Mesendoderm (in vitro differentiated cells): ENCODE data around the gene WDSUB1.

ENCODE experiments used
- DNase-seq: peaks from one replicate; pipeline ENCODE4 v3.0.0; 2013
- H2AK5ac ChIP-seq: 2 replicates; pipeline ENCODE4 v1.6.1; 2013; ENCODE audit warnings: low read length, inconsistent platforms
- H2BK120ac ChIP-seq: 2 replicates; pipeline ENCODE4 v1.6.1; 2013; ENCODE audit warnings: low read depth, mild to moderate bottlenecking, low read length, moderate library complexity, mixed read lengths
- H2BK15ac ChIP-seq: replicated peaks from 2 replicates; pipeline ENCODE4 v1.6.1; 2013; ENCODE audit warnings: low read depth, mild to moderate bottlenecking, moderate library complexity
- H2BK5ac ChIP-seq: 2 replicates; pipeline ENCODE4 v1.6.1; 2013; ENCODE audit warnings: low read length, inconsistent platforms
- H3K18ac ChIP-seq: 2 replicates; pipeline ENCODE4 v1.6.1; 2013; ENCODE audit warnings: mild to moderate bottlenecking, low read length, mixed read lengths
- H3K23ac ChIP-seq: one replicate; pipeline ENCODE4 v1.6.1; 2013; ENCODE audit warnings: low read length
- H3K27ac ChIP-seq: 2 replicates; pipeline ENCODE4 v1.5.1; 2013; ENCODE audit warnings: low read depth, mild to moderate bottlenecking, inconsistent platforms, low read length, moderate library complexity
- H3K27me3 ChIP-seq: 2 replicates; pipeline ENCODE4 v1.6.1; 2013; ENCODE audit warnings: low read length, control low read depth, mild to moderate bottlenecking, inconsistent platforms; ENCODE audit not compliant: insufficient read depth, poor library complexity
- H3K36me3 ChIP-seq: 2 replicates; pipeline ENCODE4 v1.6.1; 2013; ENCODE audit warnings: low read length, inconsistent platforms; ENCODE audit not compliant: control insufficient read depth, insufficient read depth
- H3K4ac ChIP-seq: one replicate; pipeline ENCODE4 v1.6.1; 2013; ENCODE audit warnings: low read depth, mild to moderate bottlenecking, low read length, moderate library complexity
- H3K4me1 ChIP-seq: 2 replicates; pipeline ENCODE4 v1.6.1; 2013; ENCODE audit warnings: low read depth, low read length, inconsistent platforms; ENCODE audit not compliant: control insufficient read depth
- H3K4me2 ChIP-seq: 2 replicates; pipeline ENCODE4 v1.6.1; 2013; ENCODE audit warnings: low read length
- H3K4me3 ChIP-seq: 2 replicates; pipeline ENCODE4 v1.5.1; 2013; ENCODE audit warnings: mild to moderate bottlenecking, low read length
- H3K56ac ChIP-seq: one replicate; pipeline ENCODE4 v1.6.1; 2013; ENCODE audit warnings: low read length
- H3K79me1 ChIP-seq: 2 replicates; pipeline ENCODE4 v1.6.1; 2013; ENCODE audit warnings: low read length, inconsistent platforms
- H3K79me2 ChIP-seq: 2 replicates; pipeline ENCODE4 v1.6.1; 2013; ENCODE audit warnings: mild to moderate bottlenecking, low read length; ENCODE audit not compliant: control insufficient read depth, insufficient read depth
- H3K9ac ChIP-seq: 2 replicates; pipeline ENCODE4 v1.6.1; 2013; ENCODE audit warnings: low read length, inconsistent platforms
- H4K5ac ChIP-seq: one replicate; pipeline ENCODE4 v1.6.1; 2013; ENCODE audit warnings: low read length
- H4K8ac ChIP-seq: one replicate; pipeline ENCODE4 v1.6.1; 2013; ENCODE audit warnings: low read depth, mild to moderate bottlenecking, control low read depth, low read length, moderate library complexity
- WGBS: extraction: QIAGEN DNeasy Blood & Tissue Kit; methylation state at CpG from one replicate; pipeline ENCODE4 v1.1.7; 2013; ENCODE audit warnings: low lambda C conversion rate, missing lambda C conversion rate; ENCODE audit not compliant: insufficient coverage; ENCODE audit errors: extremely low coverage; 5-methylcytosine and 5-hydroxymethylcytosine counted together

The WDSUB1 gene

GRCh38 chr2:159262226-159262625, 24.3 kb downstream of the WDSUB1 start:
- no peak overlapping the region for H2BK120ac ChIP-seq
- no peak for DNase-seq
- no peak overlapping the region for H3K18ac ChIP-seq
- no peak overlapping the region for H3K4me3 ChIP-seq
- H4K8ac ChIP-seq, result no peak overlapping the region
- H4K5ac ChIP-seq, result no peak overlapping the region
- H3K23ac ChIP-seq, result no peak overlapping the region
- H3K9ac ChIP-seq, result no peak overlapping the region
- H3K56ac ChIP-seq, result no peak overlapping the region
- H3K79me1 ChIP-seq, result no peaks in the 10 kb centered on the region
- no peak overlapping the region for H3K4ac ChIP-seq
- no peaks in the 10 kb centered on the region for H3K4me1 ChIP-seq
- no peak overlapping the region for H3K4me2 ChIP-seq
- no peaks in the 10 kb centered on the region for H3K27me3 ChIP-seq
- no peaks in the 10 kb centered on the region for H3K36me3 ChIP-seq
- no peak overlapping the region for H3K27ac ChIP-seq
- H3K79me2 ChIP-seq, result no peaks in the 10 kb centered on the region
- WGBS, result no CpG with 5 or more reads among the region's 6 CpGs
- H2BK15ac ChIP-seq, result no peak overlapping the region
- no peak overlapping the region for H2AK5ac ChIP-seq
- H2BK5ac ChIP-seq, result no peak overlapping the region

- no peak overlapping the region for H4K8ac ChIP-seq
- no peak overlapping the region for H4K5ac ChIP-seq
- H3K27me3 ChIP-seq, result no peaks in the 10 kb centered on the region
- no peak overlapping the region for H3K4me3 ChIP-seq
- no peaks in the 10 kb centered on the region for H3K36me3 ChIP-seq
- H3K4me2 ChIP-seq, result no peak overlapping the region
- H3K79me1 ChIP-seq, result no peaks in the 10 kb centered on the region
- no peak overlapping the region for H3K4ac ChIP-seq
- no peak overlapping the region for H2BK5ac ChIP-seq
- H2BK15ac ChIP-seq, result no peak overlapping the region
- H3K27ac ChIP-seq, result no peak overlapping the region
- DNase-seq, result no peak
- no peaks in the 10 kb centered on the region for H3K79me2 ChIP-seq
- no peaks in the 10 kb centered on the region for H3K4me1 ChIP-seq
- no peak overlapping the region for H3K9ac ChIP-seq
- H3K18ac ChIP-seq, result no peak overlapping the region
- no peak overlapping the region for H2BK120ac ChIP-seq
- no peak overlapping the region for H3K56ac ChIP-seq
- no peak overlapping the region for H3K23ac ChIP-seq
- WGBS, result no CpG with 5 or more reads among the region's 2 CpGs
- H2AK5ac ChIP-seq, result no peak overlapping the region
Measured at GRCh38 chr2:159256159-159256558, 30.3 kb downstream of the WDSUB1 start.

GRCh38 chr2:159252905-159253304, 33.6 kb downstream of the WDSUB1 start:
- Histone ChIP-seq H3K4me2 (no peak overlapping the region), H3K9ac (no peak overlapping the region), H2BK15ac (no peak overlapping the region), H3K36me3 (no peaks in the 10 kb centered on the region), H4K5ac (no peak overlapping the region), H3K23ac (no peak overlapping the region), H2AK5ac (no peak overlapping the region), H2BK5ac (no peak overlapping the region), H3K18ac (no peak overlapping the region), H3K79me1 (no peaks in the 10 kb centered on the region), H3K4me1 (no peaks in the 10 kb centered on the region), H3K79me2 (no peaks in the 10 kb centered on the region), H3K4ac (no peak overlapping the region), H2BK120ac (no peak overlapping the region), H3K4me3 (no peak overlapping the region), H3K56ac (no peak overlapping the region), H3K27me3 (no peaks in the 10 kb centered on the region), H3K27ac (no peak overlapping the region), H4K8ac (no peak overlapping the region)
- no CpG with 5 or more reads among the region's 4 CpGs for WGBS
- DNase-seq, result no peak

- H3K27me3 ChIP-seq, result no peaks in the 10 kb centered on the region
- no peak overlapping the region for H3K4me2 ChIP-seq
- H3K18ac ChIP-seq, result no peak overlapping the region
- H3K56ac ChIP-seq, result no peak overlapping the region
- H3K79me2 ChIP-seq, result no peaks in the 10 kb centered on the region
- H2BK120ac ChIP-seq, result no peak overlapping the region
- no peaks in the 10 kb centered on the region for H3K36me3 ChIP-seq
- H3K23ac ChIP-seq, result no peak overlapping the region
- H3K4me1 ChIP-seq, result no peaks in the 10 kb centered on the region
- no peak overlapping the region for H2AK5ac ChIP-seq
- no peak overlapping the region for H3K9ac ChIP-seq
- H3K4me3 ChIP-seq, result no peak overlapping the region
- WGBS, result no CpG with 5 or more reads among the region's 12 CpGs
- H4K8ac ChIP-seq, result no peak overlapping the region
- no peak overlapping the region for H3K4ac ChIP-seq
- H2BK5ac ChIP-seq, result no peak overlapping the region
- H2BK15ac ChIP-seq, result no peak overlapping the region
- no peaks in the 10 kb centered on the region for H3K79me1 ChIP-seq
- no peak for DNase-seq
- no peak overlapping the region for H3K27ac ChIP-seq
- H4K5ac ChIP-seq, result no peak overlapping the region
Measured at GRCh38 chr2:159251296-159252173, 35.0 kb downstream of the WDSUB1 start.

GRCh38 chr2:159249990-159250715, 36.4 kb downstream of the WDSUB1 start:
- Histone ChIP-seq H3K23ac (no peak overlapping the region), H3K36me3 (no peaks in the 10 kb centered on the region), H3K56ac (no peak overlapping the region), H4K8ac (no peak overlapping the region), H3K27me3 (no peaks in the 10 kb centered on the region), H3K27ac (no peak overlapping the region), H3K4me2 (no peak overlapping the region), H3K4ac (no peak overlapping the region), H2BK5ac (no peak overlapping the region), H3K18ac (no peak overlapping the region), H3K4me1 (no peaks in the 10 kb centered on the region), H3K4me3 (no peak overlapping the region), H2BK15ac (no peak overlapping the region), H3K79me2 (no peaks in the 10 kb centered on the region), H4K5ac (no peak overlapping the region), H2BK120ac (no peak overlapping the region), H3K9ac (no peak overlapping the region), H3K79me1 (no peaks in the 10 kb centered on the region), H2AK5ac (no peak overlapping the region)
- WGBS, result no CpG with 5 or more reads among the region's 7 CpGs
- DNase-seq, result no peak
